Tibial nerve (tissue), 4 donors: ENCODE data around the gene ADAMTSL1. TPM values are rescaled to one million over a fixed set of nuclear protein-coding genes. Genes with fewer than 3 reads are reported as not detected.
A peak's percentile ranks its signal among the peaks of the same experiment; 100 is the strongest.

Experiments
- DNase-seq, 2 donors: peaks; one replicate each; pipeline ENCODE4 v3.0.0-alpha.2; 2019; ENCODE audit warnings: low spot score in 2 of 2
- H3K27ac ChIP-seq, 4 donors: fragments of 200-600 bp; sonication (generic) in 3 of 4; one replicate each; pipeline ENCODE4 v1.5.1; 2017 to 2019; ENCODE audit warnings: mild to moderate bottlenecking in 1 of 4
- H3K27me3 ChIP-seq, 2 donors: fragments of 200-600 bp; sonication (generic) in 1 of 2; one replicate each; pipeline versions ENCODE4 v1.5.1 to v1.6.0; 2017 to 2019
- H3K36me3 ChIP-seq, 3 donors: fragments of 200-600 bp; sonication (generic); one replicate each; pipeline ENCODE4 v1.5.1; 2018 to 2019
- H3K4me1 ChIP-seq, 4 donors: fragments of 200-600 bp; sonication (generic) in 3 of 4; one replicate each; pipeline ENCODE4 v1.5.1; 2017 to 2019
- H3K4me3 ChIP-seq, 4 donors: fragments of 200-600 bp; sonication (generic) in 3 of 4; one replicate each; pipeline ENCODE4 v1.5.1; 2017 to 2019; ENCODE audit warnings: mild to moderate bottlenecking in 1 of 4, moderate library complexity in 1 of 4
- H3K9me3 ChIP-seq, 4 donors: fragments of 200-600 bp; sonication (generic) in 3 of 4; one replicate each; pipeline ENCODE4 v1.5.1; 2017 to 2019
- EP300 ChIP-seq, 2 donors: sonication (generic); formaldehyde crosslinking; IDR thresholded peaks; one replicate each; pipeline ENCODE4 v1.6.1; 2017; ENCODE audit warnings: antibody characterized with exemption in 2 of 2, mild to moderate bottlenecking in 1 of 2
- POLR2A ChIP-seq, 2 donors: fragments of 450-650 bp; IDR thresholded peaks; one replicate each; pipeline ENCODE4 v1.6.1; 2017; ENCODE audit warnings: antibody characterized with exemption in 2 of 2, mild to moderate bottlenecking in 2 of 2, moderate library complexity in 2 of 2
- WGBS, 2 donors: methylation state at CpG; one replicate each; pipeline ENCODE4 v1.1.5; 2018; 5-methylcytosine and 5-hydroxymethylcytosine counted together
- total RNA-seq, 4 donors: library from RNA; depleted of rRNA; stranded (reverse); fragments of >200 nt; gene quantifications; one replicate each; pipeline ENCODE4 v1.1.0, GENCODE V29; 2016
- TF ChIP-seq, protein P1 (sequence below), 5 experiments: fragments of 200-600 bp in 3 of 5; fragments of 450-650 bp in 2 of 5; sonication (generic) in 3 of 5; IDR thresholded peaks; one replicate each; pipeline ENCODE4 v1.5.1; 2016 to 2019; ENCODE audit warnings: antibody characterized with exemption in 5 of 5, mild to moderate bottlenecking in 3 of 5, moderate library complexity in 2 of 5

The ADAMTSL1 gene
- total RNA-seq, 4 donors from 2014 or later, result 11.9 to 27.1 (median 21.3) TPM

DNA sequence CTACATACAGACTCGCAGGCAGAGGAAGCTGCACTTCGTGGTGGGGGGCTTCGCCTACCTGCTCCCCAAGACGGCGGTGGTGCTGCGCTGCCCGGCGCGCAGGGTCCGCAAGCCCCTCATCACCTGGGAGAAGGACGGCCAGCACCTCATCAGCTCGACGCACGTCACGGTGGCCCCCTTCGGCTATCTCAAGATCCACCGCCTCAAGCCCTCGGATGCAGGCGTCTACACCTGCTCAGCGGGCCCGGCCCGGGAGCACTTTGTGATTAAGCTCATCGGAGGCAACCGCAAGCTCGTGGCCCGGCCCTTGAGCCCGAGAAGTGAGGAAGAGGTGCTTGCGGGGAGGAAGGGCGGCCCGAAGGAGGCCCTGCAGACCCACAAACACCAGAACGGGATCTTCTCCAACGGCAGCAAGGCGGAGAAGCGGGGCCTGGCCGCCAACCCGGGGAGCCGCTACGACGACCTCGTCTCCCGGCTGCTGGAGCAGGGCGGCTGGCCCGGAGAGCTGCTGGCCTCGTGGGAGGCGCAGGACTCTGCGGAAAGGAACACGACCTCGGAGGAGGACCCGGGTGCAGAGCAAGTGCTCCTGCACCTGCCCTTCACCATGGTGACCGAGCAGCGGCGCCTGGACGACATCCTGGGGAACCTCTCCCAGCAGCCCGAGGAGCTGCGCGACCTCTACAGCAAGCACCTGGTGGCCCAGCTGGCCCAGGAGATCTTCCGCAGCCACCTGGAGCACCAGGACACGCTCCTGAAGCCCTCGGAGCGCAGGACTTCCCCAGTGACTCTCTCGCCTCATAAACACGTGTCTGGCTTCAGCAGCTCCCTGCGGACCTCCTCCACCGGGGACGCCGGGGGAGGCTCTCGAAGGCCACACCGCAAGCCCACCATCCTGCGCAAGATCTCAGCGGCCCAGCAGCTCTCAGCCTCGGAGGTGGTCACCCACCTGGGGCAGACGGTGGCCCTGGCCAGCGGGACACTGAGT lies 303.2 kb downstream of the ADAMTSL1 start:
- Histone ChIP-seq H3K9me3 (no peaks in the 10 kb centered on the region), H3K36me3 (no peaks in the 10 kb centered on the region), H3K4me1 (peaks cover 0 to 21% (median 0%) of the 10 kb centered on the region in 4 donors), H3K27me3 (no peaks in the 10 kb centered on the region), H3K27ac (no peak overlapping the region), H3K4me3 (no peak overlapping the region)
- no peak for DNase-seq
- 96 to 98% methylated on average over 61 to 67 of the region's 73 CpGs for WGBS, 2 donors
- TF ChIP-seq EP300 (IDR thresholded peaks at IDR 0.05) (no peak), POLR2A (IDR thresholded peaks at IDR 0.05) (no peak)
- TF ChIP-seq, protein P1, sequence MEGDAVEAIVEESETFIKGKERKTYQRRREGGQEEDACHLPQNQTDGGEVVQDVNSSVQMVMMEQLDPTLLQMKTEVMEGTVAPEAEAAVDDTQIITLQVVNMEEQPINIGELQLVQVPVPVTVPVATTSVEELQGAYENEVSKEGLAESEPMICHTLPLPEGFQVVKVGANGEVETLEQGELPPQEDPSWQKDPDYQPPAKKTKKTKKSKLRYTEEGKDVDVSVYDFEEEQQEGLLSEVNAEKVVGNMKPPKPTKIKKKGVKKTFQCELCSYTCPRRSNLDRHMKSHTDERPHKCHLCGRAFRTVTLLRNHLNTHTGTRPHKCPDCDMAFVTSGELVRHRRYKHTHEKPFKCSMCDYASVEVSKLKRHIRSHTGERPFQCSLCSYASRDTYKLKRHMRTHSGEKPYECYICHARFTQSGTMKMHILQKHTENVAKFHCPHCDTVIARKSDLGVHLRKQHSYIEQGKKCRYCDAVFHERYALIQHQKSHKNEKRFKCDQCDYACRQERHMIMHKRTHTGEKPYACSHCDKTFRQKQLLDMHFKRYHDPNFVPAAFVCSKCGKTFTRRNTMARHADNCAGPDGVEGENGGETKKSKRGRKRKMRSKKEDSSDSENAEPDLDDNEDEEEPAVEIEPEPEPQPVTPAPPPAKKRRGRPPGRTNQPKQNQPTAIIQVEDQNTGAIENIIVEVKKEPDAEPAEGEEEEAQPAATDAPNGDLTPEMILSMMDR (IDR thresholded peaks at IDR 0.05), result no peak

DNA sequence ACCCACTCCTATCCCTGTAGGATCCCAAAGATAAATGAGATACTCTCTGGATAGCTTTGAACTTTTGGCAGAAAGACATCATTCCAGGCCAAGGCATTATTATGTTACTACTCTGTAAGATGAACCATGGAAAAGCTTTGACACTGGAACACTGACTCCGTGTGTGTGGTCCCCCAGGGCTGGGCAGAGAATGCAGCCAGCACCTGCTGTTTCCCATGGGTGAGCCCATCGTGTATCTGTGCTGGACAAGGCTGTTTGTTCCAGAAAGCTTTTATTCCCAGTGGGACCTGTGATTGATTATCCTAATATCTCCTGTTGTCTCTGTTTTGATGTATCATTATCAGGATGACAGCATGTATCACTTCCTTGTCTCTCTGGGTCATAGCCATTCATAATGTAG lies 304.2 kb downstream of the ADAMTSL1 start:
- WGBS, 2 donors, result 58 to 72% methylated on average over 2 of the region's 2 CpGs

DNA sequence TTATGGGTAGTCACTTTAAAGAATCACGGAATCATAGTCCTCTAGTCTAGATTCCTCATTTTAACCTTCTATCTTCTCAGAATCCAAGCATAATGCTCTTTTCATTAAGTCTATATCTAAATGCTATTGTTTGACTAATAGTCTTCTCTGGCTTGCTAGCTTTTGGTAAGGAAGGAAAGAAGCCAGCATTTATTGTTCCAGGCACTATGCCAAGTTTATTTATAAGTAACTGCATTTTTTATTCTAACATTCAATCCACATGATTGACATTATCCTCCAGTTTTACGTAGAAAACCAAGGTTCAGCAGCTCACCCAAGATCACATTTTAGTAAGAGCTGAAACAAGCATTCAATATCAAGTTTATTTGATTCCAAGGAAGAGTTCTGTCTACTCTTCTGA lies 304.9 kb downstream of the ADAMTSL1 start:
- Histone ChIP-seq H3K4me3 (no peak overlapping the region), H3K4me1 (peaks cover 0 to 20% (median 0%) of the 10 kb centered on the region in 4 donors), H3K36me3 (no peaks in the 10 kb centered on the region), H3K9me3 (no peaks in the 10 kb centered on the region), H3K27me3 (no peaks in the 10 kb centered on the region), H3K27ac (no peak overlapping the region)
- no peak for TF ChIP-seq POLR2A (IDR thresholded peaks at IDR 0.05)
- DNase-seq, result no peak
- WGBS, 2 donors, result 43 to 49% methylated on average over 2 of the region's 2 CpGs

More for the DNA sequence above, 304.2 kb downstream of the ADAMTSL1 start:
- no peaks in the 10 kb centered on the region for H3K27me3 ChIP-seq
- H3K9me3 ChIP-seq, result no peaks in the 10 kb centered on the region
- TF ChIP-seq POLR2A (IDR thresholded peaks at IDR 0.05), result no peak
- TF ChIP-seq, protein P1 (IDR thresholded peaks at IDR 0.05), result no peak
- no peak for TF ChIP-seq EP300 (IDR thresholded peaks at IDR 0.05)
- H3K36me3 ChIP-seq, result no peaks in the 10 kb centered on the region
- no peak overlapping the region for H3K4me3 ChIP-seq
- peaks cover 0 to 20% (median 0%) of the 10 kb centered on the region in 4 donors for H3K4me1 ChIP-seq
- DNase-seq, result no peak
- no peak overlapping the region for H3K27ac ChIP-seq

DNA sequence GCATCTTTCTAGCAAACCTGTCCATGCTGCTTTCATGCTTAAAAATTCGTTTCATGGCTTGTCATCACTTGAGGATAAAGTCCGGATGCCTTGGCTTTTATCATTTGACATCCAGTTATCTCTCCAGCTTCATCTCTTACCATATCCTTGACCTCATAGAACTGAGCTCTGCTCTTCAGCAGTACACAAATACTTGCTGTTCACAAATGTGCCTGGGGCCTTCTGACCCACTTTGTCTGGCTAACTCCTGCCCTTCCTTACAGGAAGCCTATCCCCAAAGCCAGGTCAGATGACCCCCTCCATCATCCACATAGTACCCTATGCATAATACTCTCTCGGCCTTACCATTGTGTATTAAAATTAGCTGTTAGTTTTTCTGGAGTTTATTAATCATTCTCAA lies 310.0 kb downstream of the ADAMTSL1 start:
- H3K36me3 ChIP-seq, result no peaks in the 10 kb centered on the region
- no peak overlapping the region for H3K27ac ChIP-seq
- no peaks in the 10 kb centered on the region for H3K9me3 ChIP-seq
- no peaks in the 10 kb centered on the region for H3K27me3 ChIP-seq
- no peak for DNase-seq
- whole genome bisulfite sequencing, 2 donors, result 82 to 84% methylated on average over 3 of the region's 3 CpGs
- no peak overlapping the region for H3K4me3 ChIP-seq
- peaks cover 0 to 34% (median 2%) of the 10 kb centered on the region in 4 donors for H3K4me1 ChIP-seq
- TF ChIP-seq, protein P1 (IDR thresholded peaks at IDR 0.05), result no peak
- TF ChIP-seq POLR2A (IDR thresholded peaks at IDR 0.05), result no peak
- TF ChIP-seq EP300 (IDR thresholded peaks at IDR 0.05), result no peak

DNA sequence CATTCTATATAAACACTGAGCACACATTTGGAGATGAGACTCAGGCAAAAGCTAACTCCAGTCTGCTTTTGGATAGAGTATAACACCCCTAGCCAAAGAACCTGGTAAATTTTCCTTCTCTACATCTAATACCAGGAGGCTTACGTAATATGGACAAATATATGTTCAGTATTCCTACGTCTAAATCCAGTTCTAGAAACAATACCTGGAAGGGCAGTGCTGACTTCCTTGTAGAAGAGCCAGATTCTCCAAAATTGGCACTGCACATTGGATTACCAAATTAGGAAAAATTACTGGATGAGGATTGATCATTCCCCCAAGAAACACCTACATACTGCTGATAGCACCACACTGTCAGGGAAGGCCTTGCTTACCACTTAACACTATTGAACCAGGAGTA lies 311.7 kb downstream of the ADAMTSL1 start:
- no peak for DNase-seq
- Histone ChIP-seq H3K4me3 (no peak overlapping the region), H3K9me3 (no peaks in the 10 kb centered on the region), H3K27me3 (no peaks in the 10 kb centered on the region), H3K36me3 (no peaks in the 10 kb centered on the region), H3K4me1 (peaks cover 0 to 36% (median 2%) of the 10 kb centered on the region in 4 donors), H3K27ac (peak overlapping the region in 3 of 4 donors; percentile 43 to 75 (median 68))
- TF ChIP-seq POLR2A (IDR thresholded peaks at IDR 0.05) (no peak), EP300 (IDR thresholded peaks at IDR 0.05) (peak in 1 of 2 donors; percentile 22)
- TF ChIP-seq, protein P1 (IDR thresholded peaks at IDR 0.05), result no peak
- WGBS, 2 donors, result 87 to 88% methylated on average over 2 of the region's 2 CpGs
